Large intestine (tissue), 12 donors: ENCODE measurements around the gene HPCA. TPM values are rescaled to one million over a fixed set of nuclear protein-coding genes. Genes with fewer than 3 reads are reported as not detected.
A peak's percentile ranks its signal among the peaks of the same experiment; 100 is the strongest.

ENCODE experiments used
- DNase-seq, 2 donors: peaks; one replicate each; pipeline versions ENCODE4 v3.0.0 to v3.0.0-alpha.2; 2013
- H3K27ac ChIP-seq: one replicate; pipeline ENCODE4 v1.5.1; 2013; ENCODE audit warnings: low read length
- H3K27me3 ChIP-seq: 2 replicates; pipeline ENCODE4 v1.6.1; 2013; ENCODE audit warnings: low read length; ENCODE audit not compliant: control insufficient read depth, insufficient read depth
- H3K36me3 ChIP-seq: 2 replicates; pipeline ENCODE4 v1.6.1; 2013; ENCODE audit warnings: low read length; ENCODE audit not compliant: control insufficient read depth, insufficient read depth
- H3K4me1 ChIP-seq: one replicate; pipeline ENCODE4 v1.6.1; 2013; ENCODE audit warnings: low read length; ENCODE audit not compliant: control insufficient read depth, insufficient read depth
- H3K4me3 ChIP-seq: one replicate; pipeline ENCODE4 v1.5.1; 2013; ENCODE audit warnings: low read length
- H3K9me3 ChIP-seq: one replicate; pipeline ENCODE4 v1.6.1; 2013; ENCODE audit warnings: mild to moderate bottlenecking, low read depth, low read length, moderate library complexity; ENCODE audit not compliant: control insufficient read depth
- WGBS: methylation state at CpG from one replicate; pipeline ENCODE4 v1.1.5; 2013; ENCODE audit warnings: low lambda C conversion rate; ENCODE audit not compliant: insufficient coverage; 5-methylcytosine and 5-hydroxymethylcytosine counted together
- long read RNA-seq, 11 donors: transcript quantifications; one replicate each; lab custom pipeline, GENCODE V29; 2026
- polyA plus RNA-seq: library from polyadenylated mRNA; unstranded; fragments of 120-200 nt; gene quantifications from one replicate; pipeline ENCODE4 v1.2.1, GENCODE V29; 2013

The HPCA gene
- polyA plus RNA-seq, result 0.87 TPM
- long read RNA-seq, donor 1, result 0 reads
- long read RNA-seq, donor 2, result 0 reads
- long read RNA-seq, donor 3, result 0 reads
- long read RNA-seq, donor 4, result 0 reads
- long read RNA-seq, donor 5, partial matches to known transcripts, result 0 of 42 reads
- long read RNA-seq, donor 5, other reads (novel, unspliced or antisense), result 42 of 42 reads
- long read RNA-seq, donor 6, result 0 reads
- long read RNA-seq, donor 7, result 0 reads
- long read RNA-seq, donor 8, result 0 reads
- long read RNA-seq, donor 9, result 0 reads
- long read RNA-seq, donor 10, result 0 reads
- long read RNA-seq, donor 11, result 0 reads

DNA sequence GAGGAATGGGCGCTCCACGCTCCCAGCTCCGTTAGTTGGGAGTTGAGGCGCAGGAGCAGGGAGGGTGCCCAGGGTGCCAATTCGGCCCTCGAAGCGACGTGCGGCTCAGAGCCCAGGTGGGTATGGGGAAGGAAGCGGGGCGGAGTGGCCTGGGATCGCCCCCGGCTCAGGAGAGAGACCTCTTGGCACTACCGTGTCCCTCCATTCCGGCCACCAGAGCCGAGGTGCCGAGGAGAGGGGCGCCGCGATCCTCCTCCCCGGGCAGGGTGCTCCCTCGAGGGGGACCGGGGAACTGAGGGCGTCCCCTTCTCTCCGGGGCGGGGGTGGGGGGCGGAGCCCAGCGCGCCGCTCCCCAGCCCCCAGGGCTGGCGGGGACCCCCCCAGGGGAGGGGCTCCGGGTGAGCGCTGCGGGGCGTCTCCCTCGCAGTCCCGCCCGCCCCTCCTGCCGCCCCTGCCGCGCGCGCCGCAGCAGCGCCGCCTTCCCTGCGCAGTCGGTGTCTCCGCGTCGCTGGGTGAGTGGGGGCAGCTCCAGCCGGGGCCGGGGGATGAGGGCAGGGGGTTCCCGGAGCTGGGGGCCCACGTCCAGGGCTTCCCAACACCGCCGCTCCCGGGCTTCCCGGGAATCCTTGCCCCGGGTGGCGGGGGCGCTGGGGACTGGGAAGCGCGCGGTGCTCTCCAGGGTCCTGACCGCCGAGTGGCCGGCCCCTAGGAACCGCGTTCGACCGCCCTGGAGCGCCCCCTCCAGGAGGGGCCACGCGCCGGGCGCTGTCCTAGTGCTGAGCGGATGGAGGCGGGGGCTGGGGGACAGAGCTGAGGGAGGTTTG lies at the start of gene HPCA:
Gene HPCA, plus strand, starts transcription at position 488 of the 824 bp plus-strand sequence. CDS start 2,408 bp downstream, outside the sequence.
- Histone ChIP-seq H3K36me3 (no peaks in the 10 kb centered on the region), H3K9me3 (no peaks in the 10 kb centered on the region), H3K4me1 (no peaks in the 10 kb centered on the region), H3K27ac (no peak within 1 kb of the TSS), H3K4me3 (no peak within 1 kb of the TSS), H3K27me3 (peaks cover 55% of the 10 kb centered on the region)
- WGBS, result no CpG with 5 or more reads among the region's 79 CpGs
- DNase-seq, result peak; percentile 51 to 65

DNA sequence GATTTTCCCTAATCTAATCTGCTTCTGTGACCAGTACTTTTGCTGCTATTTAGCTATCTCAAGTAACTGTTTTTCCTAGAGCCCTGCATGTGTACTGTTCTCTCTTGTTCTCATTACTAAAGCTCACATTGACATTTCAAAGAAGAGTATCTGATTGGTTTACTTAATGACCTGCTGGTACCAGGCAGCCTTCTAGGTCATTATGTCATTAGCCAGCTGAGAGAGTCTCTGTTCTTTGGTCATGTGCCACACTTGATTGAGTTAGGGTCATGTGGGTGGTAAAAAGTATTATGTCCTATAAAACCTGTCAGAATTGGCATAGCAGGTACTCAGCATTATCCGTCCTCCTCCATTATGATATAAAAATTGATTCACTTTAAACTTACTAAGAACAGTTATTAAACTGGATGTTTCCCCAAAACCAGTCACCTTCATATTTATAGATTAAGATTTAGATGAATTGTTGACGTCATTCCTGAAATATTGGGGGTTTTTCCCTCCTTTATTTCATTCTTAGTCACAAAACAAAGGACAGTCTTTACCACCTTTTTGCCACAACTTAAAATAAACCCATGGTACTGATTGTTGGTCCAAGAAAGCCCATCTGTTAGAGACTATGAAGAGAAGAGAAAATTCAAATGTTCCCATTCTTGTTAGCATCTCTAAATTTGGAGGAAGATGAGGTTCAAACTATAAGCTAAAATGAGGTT lies 37.8 kb upstream of the HPCA start:
- DNase-seq, result no peak
- Histone ChIP-seq H3K9me3 (no peaks in the 10 kb centered on the region), H3K4me1 (no peaks in the 10 kb centered on the region), H3K36me3 (peaks cover 21% of the 10 kb centered on the region), H3K27me3 (no peaks in the 10 kb centered on the region), H3K27ac (no peak overlapping the region), H3K4me3 (no peak overlapping the region)
- 86% methylated on average over 1 of the region's 2 CpGs for WGBS

DNA sequence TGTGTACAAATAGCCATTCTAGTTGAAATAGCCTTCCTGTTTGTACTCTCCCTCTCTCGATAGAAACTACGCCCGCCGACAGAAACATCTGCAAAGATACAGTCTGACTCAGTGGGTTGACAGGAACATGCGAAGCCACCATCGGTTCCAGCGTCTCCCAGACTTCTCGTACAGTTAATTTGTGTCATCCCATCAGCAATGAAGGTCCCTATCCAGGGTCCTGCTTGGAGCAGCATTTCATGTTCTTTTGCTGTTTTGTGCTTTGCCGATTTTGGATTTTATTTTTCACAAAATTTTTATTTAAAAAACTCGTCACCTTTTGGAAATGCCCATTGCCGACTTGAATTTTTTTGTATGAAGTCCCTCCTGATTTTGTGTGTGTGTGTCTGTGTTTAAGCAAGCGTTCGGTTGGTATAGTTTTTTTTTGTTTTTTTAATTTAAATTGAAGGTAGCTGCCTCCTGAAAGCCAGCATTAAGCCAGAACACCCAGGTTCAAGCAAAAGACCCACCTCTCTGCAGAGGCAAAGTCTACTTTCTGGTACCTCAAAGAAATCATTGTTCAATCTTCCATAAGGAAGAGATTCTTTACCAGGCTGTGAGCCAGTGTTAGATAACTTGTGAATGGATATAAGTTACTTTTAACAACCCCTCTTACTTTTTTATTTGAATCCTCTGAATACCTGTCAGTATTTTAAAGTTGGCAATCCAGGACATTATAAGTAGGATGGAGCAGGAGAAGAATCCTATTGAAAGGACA lies 30.3 kb upstream of the HPCA start:
- Histone ChIP-seq H3K4me1 (no peaks in the 10 kb centered on the region), H3K4me3 (no peak overlapping the region), H3K9me3 (no peaks in the 10 kb centered on the region), H3K36me3 (peaks cover 36% of the 10 kb centered on the region), H3K27ac (no peak overlapping the region), H3K27me3 (no peaks in the 10 kb centered on the region)
- peak in 1 of 2 donors; percentile 36 for DNase-seq
- WGBS, result 80% methylated on average over 1 of the region's 13 CpGs

DNA sequence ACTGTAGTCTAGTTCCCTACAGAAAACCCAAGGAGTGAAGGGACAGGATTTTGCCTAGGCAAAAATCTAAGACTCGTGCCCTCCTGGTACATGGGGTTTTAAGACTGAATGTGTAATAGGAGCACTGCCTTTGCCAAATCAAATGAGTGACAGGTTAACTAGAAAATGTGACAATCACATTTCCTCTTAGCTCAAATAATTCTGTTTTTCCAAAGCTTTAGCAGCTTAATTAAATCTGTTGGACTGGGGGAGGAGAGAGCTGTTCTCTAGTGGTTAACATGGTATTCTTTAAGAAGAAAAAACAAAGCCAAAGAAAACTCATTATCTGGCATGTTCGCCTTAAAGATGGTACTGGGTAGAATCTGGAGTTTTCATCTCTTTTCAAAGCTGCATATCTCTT lies 28.2 kb upstream of the HPCA start:
- Histone ChIP-seq H3K27ac (no peak overlapping the region), H3K4me1 (no peaks in the 10 kb centered on the region), H3K36me3 (peaks cover 30% of the 10 kb centered on the region), H3K27me3 (no peaks in the 10 kb centered on the region), H3K4me3 (no peak overlapping the region), H3K9me3 (no peaks in the 10 kb centered on the region)
- no peak for DNase-seq
- 100% methylated on average over 1 of the region's 2 CpGs for WGBS

DNA sequence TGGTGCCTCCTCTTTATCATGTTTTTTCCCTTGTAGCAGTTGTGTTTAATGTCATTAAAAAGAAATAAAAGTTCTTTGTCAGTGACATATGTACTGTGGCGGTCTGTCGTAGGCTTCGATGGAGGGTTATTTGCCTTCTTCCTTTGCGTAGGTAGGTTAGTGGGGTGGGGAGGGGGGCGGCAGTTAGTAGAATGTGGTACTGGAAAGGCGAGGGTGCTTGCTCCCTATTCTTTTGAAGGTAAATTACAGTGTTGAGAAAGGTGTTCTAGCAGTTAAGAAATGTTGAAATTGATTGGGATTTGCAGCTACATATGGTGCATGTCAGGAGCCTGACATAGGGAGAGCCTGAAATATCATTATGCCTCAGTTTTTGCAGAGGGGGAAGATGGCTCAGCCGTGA lies 27.5 kb upstream of the HPCA start:
- DNase-seq, result no peak

DNA sequence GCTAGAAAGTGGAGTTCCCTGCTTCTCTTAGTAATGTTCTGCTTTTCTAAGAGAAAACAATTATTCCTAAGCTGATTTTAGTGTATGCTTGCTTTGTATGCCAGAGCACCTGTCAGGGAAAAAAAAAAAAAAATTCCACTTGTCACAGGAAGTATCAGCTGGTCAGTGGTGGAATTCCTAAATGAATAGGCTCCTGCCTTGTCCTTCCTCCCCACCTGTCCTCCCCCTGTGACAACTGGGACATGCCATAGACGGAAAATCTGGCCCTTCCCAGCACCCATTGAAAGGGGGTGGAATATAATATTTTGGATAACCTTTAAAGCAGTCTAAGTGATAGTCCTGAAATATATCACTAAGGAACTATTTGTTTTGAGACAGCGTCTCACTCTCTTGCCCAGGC lies 26.4 kb upstream of the HPCA start:
- peaks cover 27% of the 10 kb centered on the region for H3K36me3 ChIP-seq

More for the DNA sequence above, 27.5 kb upstream of the HPCA start:
- H3K27me3 ChIP-seq, result no peaks in the 10 kb centered on the region
- no peak overlapping the region for H3K27ac ChIP-seq
- H3K36me3 ChIP-seq, result peaks cover 29% of the 10 kb centered on the region
- no peak overlapping the region for H3K4me3 ChIP-seq
- H3K9me3 ChIP-seq, result no peaks in the 10 kb centered on the region
- 100% methylated on average over 1 of the region's 7 CpGs for WGBS
- H3K4me1 ChIP-seq, result no peaks in the 10 kb centered on the region

DNA sequence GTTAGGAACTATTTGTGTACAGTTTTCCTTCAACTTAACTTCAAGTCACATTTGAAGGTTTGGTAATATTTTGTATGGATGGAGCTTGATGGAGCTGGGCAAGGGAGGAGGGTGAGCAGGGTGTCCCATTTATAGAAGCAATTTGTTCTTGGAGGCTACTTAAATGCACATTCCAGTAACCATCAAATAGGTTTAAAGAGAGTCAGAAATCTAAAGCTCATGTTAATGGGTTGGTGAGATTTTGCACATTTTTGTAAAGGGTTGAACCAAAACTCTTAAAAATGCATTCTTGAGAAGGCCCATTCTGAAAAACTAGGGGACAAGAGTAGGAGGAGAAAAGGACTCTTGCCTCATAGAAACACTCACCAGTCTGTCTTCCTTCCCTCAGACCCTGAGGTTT lies 25.7 kb upstream of the HPCA start:
- H3K36me3 ChIP-seq, result peaks cover 27% of the 10 kb centered on the region
- no peak for DNase-seq
- H3K27ac ChIP-seq, result no peak overlapping the region
- no peak overlapping the region for H3K4me3 ChIP-seq
- no peaks in the 10 kb centered on the region for H3K9me3 ChIP-seq
- no peaks in the 10 kb centered on the region for H3K4me1 ChIP-seq
- H3K27me3 ChIP-seq, result no peaks in the 10 kb centered on the region

More for the DNA sequence above, 26.4 kb upstream of the HPCA start:
- Histone ChIP-seq H3K27me3 (no peaks in the 10 kb centered on the region), H3K4me3 (no peak overlapping the region), H3K27ac (no peak overlapping the region), H3K4me1 (no peaks in the 10 kb centered on the region), H3K9me3 (no peaks in the 10 kb centered on the region)
- WGBS, result 100% methylated on average over 1 of the region's 2 CpGs
- no peak for DNase-seq

DNA sequence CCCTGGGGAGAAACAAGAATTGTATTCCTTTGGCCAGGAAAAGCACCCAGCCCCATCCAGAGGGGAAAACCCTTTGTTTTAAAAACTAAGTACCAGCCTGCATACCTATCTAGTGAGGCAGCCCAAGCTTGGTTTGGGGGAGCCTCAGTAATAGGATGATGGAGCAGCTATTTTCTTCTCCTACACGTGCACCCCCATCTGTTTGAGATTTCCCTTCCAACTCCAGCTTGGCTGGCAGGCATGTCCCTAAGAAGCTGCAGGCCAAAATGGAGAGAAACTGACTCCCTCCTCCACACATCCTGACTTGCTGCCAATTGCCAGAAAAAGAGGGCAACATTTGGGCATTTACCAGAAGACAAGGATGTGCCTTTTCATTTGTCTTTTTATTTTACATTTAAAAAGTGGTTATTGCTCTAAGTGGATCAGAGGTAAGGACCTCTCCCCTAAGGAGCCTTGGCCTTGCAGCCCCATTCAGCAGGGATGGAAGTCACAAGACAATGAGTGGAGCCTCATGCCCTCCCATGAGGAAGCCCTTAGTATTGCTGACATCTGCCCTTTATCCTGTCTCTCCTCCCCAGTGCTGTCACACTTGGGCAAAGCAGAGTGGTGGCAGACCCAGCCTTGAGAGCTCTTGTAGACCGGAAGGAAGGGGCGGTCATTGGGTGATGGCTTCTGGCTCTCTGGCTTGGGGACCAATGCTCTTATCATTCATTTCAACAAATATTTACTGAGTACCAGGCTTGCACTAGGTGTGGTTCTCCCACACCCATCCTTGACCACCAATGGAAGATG lies 24.2 kb upstream of the HPCA start:
- no peak for DNase-seq
- H3K9me3 ChIP-seq, result no peaks in the 10 kb centered on the region
- H3K27me3 ChIP-seq, result no peaks in the 10 kb centered on the region
- peaks cover 14% of the 10 kb centered on the region for H3K36me3 ChIP-seq
- WGBS, result no CpG with 5 or more reads among the region's 3 CpGs
- no peak overlapping the region for H3K27ac ChIP-seq
- no peaks in the 10 kb centered on the region for H3K4me1 ChIP-seq
- H3K4me3 ChIP-seq, result no peak overlapping the region

DNA sequence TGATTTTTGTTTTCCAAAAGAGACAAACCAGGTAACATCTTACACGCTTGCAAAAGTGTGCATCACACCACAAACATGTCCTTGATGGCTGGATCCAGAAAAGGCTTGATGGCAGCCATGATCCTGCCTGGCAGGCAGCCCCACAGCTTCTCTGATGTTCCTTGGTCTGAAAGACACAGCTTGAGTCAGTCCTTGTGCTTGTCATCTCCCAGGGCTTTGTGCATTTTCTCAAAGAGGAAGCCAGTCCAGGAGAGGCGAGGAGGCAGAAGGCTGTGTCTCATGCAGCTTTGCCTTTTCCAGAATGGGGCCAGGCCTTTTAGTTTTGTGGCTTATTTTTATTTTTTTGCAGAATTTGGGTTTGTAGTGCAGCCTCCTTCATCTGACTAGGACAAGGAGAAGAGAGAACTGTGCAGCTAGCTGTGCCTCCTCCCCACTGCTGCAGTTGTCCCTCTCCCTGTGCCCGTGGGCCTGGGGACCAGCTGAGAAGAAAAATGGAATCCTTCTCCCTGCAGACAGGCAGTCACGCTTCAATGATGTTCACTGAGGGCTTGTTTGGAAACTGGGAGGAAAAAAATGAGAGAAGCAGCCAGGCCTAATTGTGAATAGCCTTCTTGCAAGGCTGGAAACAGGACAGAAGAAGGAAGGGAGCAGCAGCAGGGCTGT lies 22.9 kb upstream of the HPCA start:
- no peak for DNase-seq
- H3K27ac ChIP-seq, result no peak overlapping the region
- peaks cover 12% of the 10 kb centered on the region for H3K36me3 ChIP-seq
- H3K4me3 ChIP-seq, result no peak overlapping the region
- no CpG with 5 or more reads among the region's 4 CpGs for WGBS
- no peaks in the 10 kb centered on the region for H3K4me1 ChIP-seq
- no peaks in the 10 kb centered on the region for H3K9me3 ChIP-seq
- no peaks in the 10 kb centered on the region for H3K27me3 ChIP-seq
